C1 segment of cervical spinal cord (tissue), 14 donors: ENCODE results near the gene LYZL2.
"Not testable (repeated sequence)": the region's sequence is repeated elsewhere in the genome, so short reads cannot be mapped to it uniquely, and the experiment has no call there.

Experiments
- DNase-seq, 14 donors: peaks; one replicate each; lab custom pipeline; 2025; lab: John Stamatoyannopoulos, UW

The LYZL2 gene

GRCh38 chr10:30629653-30630052, at the start of gene LYZL2:
Gene LYZL2 (minus strand): TSS chr10:30629753. CDS start chr10:30626915, 2,838 bp downstream.
- no peak for DNase-seq

GRCh38 chr10:30677616-30678015, 48.1 kb upstream of the LYZL2 start:
- DNase-seq: not testable (repeated sequence)

- DNase-seq: not testable (repeated sequence)
These were observed 47.6 kb upstream of the LYZL2 start for GRCh38 chr10:30677146-30677545.

- DNase-seq: no peak
These were observed 46.5 kb upstream of the LYZL2 start for GRCh38 chr10:30675791-30676718.

- DNase-seq: no peak
These were observed 45.2 kb upstream of the LYZL2 start for GRCh38 chr10:30674796-30675195.

- DNase-seq: not testable (repeated sequence)
These were observed 43.7 kb upstream of the LYZL2 start for GRCh38 chr10:30673262-30673661.

GRCh38 chr10:30672338-30672737, 42.8 kb upstream of the LYZL2 start:
- not testable (repeated sequence) for DNase-seq

- DNase-seq: peak in 3 of 14 donors; percentile 5 to 17 (median 16)
These were observed 41.6 kb upstream of the LYZL2 start for GRCh38 chr10:30671026-30671616.

- DNase-seq: peak in 3 of 14 donors; percentile 12 to 19 (median 18)
These were observed 38.4 kb upstream of the LYZL2 start for GRCh38 chr10:30667982-30668381.

- DNase-seq: not testable (repeated sequence)
These were observed 33.9 kb upstream of the LYZL2 start for GRCh38 chr10:30663403-30663802.

- no peak for DNase-seq
These were observed 33.3 kb upstream of the LYZL2 start for GRCh38 chr10:30662814-30663213.

- not testable (repeated sequence) for DNase-seq
These were observed 30.8 kb upstream of the LYZL2 start for GRCh38 chr10:30660314-30660713.

- no peak for DNase-seq
These were observed 26.7 kb upstream of the LYZL2 start for GRCh38 chr10:30656233-30656632.

GRCh38 chr10:30655001-30655400, 25.4 kb upstream of the LYZL2 start:
- DNase-seq: not testable (repeated sequence)

- DNase-seq: not testable (repeated sequence)
These were observed 22.2 kb upstream of the LYZL2 start for GRCh38 chr10:30651470-30652397.

- no peak for DNase-seq
These were observed 17.5 kb upstream of the LYZL2 start for GRCh38 chr10:30647089-30647488.

GRCh38 chr10:30645340-30645827, 15.8 kb upstream of the LYZL2 start:
- peak in 1 of 14 donors; percentile 15 for DNase-seq

- not testable (repeated sequence) for DNase-seq
These were observed 14.9 kb upstream of the LYZL2 start for GRCh38 chr10:30644408-30644861.

- not testable (repeated sequence) for DNase-seq
These were observed 14.1 kb upstream of the LYZL2 start for GRCh38 chr10:30643557-30644199.

- not testable (repeated sequence) for DNase-seq
These were observed 13.3 kb upstream of the LYZL2 start for GRCh38 chr10:30642856-30643255.
